ENCODE data around the gene DUSP7. TPM values are rescaled to one million over a fixed set of nuclear protein-coding genes. Genes with fewer than 3 reads are reported as not detected.
A peak's percentile ranks its signal among the peaks of the same experiment; 100 is the strongest.
"Not testable (repeated sequence)": the region's sequence is repeated elsewhere in the genome, so short reads cannot be mapped to it uniquely, and the experiment has no call there.

DUSP7 gene
- total and polyA plus RNA-seq, 2 experiments from 2014 or later, result 6.4 to 13.1 TPM

GRCh38 chr3:52036222-52036694 is 20.1 kb downstream of the DUSP7 start:
- H3K36me3 ChIP-seq (replicated peaks; ENCODE audit: insufficient read depth, low read depth), result no peaks in the 10 kb centered on the region
- no peak overlapping the region for H3K27ac ChIP-seq
- no peaks in the 10 kb centered on the region for H3K9me2 ChIP-seq (replicated peaks; ENCODE audit: insufficient read depth)
- H3K27me3 ChIP-seq, result no peaks in the 10 kb centered on the region
- H4K20me1 ChIP-seq (ENCODE audit: insufficient read depth, poor library complexity, severe bottlenecking), result no peaks in the 10 kb centered on the region
- H2AFZ ChIP-seq, result no peak overlapping the region
- H3K9me3 ChIP-seq (ENCODE audit: low read depth), result no peaks in the 10 kb centered on the region
- H3K4me3 ChIP-seq, result no peak overlapping the region
- TF ChIP-seq EZH2phosphoT487 (IDR thresholded peaks at IDR 0.05; ENCODE audit: low read depth, severe bottlenecking, unreplicated experiment) (no peak), EZH2 (IDR thresholded peaks at IDR 0.05; ENCODE audit: borderline replicate concordance) (no peak), CTCF (IDR thresholded peaks at IDR 0.05; ENCODE audit: poor library complexity) (no peak)
- H3K79me2 ChIP-seq, result no peaks in the 10 kb centered on the region
- 87% methylated on average over 5 of the region's 5 CpGs for WGBS (ENCODE audit: low lambda C conversion rate, missing lambda C conversion rate)
- peaks cover 8% of the 10 kb centered on the region for H3K4me1 ChIP-seq (ENCODE audit: insufficient read depth)
- no peak overlapping the region for H3K4me2 ChIP-seq
- no peak for DNase-seq (ENCODE audit: low spot score)

- TF ChIP-seq CTCF (IDR thresholded peaks at IDR 0.05; ENCODE audit: poor library complexity), result no peak
- TF ChIP-seq EZH2 (IDR thresholded peaks at IDR 0.05; ENCODE audit: borderline replicate concordance), result no peak
- no peak for TF ChIP-seq EZH2phosphoT487 (IDR thresholded peaks at IDR 0.05; ENCODE audit: low read depth, severe bottlenecking, unreplicated experiment)
- Histone ChIP-seq H3K79me2 (no peaks in the 10 kb centered on the region), H3K36me3 (replicated peaks; ENCODE audit: insufficient read depth, low read depth) (no peaks in the 10 kb centered on the region), H3K27me3 (no peaks in the 10 kb centered on the region), H3K4me3 (no peak overlapping the region), H2AFZ (no peak overlapping the region), H3K4me1 (ENCODE audit: insufficient read depth) (peaks cover 8% of the 10 kb centered on the region), H3K9me3 (ENCODE audit: low read depth) (no peaks in the 10 kb centered on the region), H3K4me2 (no peak overlapping the region), H4K20me1 (ENCODE audit: insufficient read depth, poor library complexity, severe bottlenecking) (no peaks in the 10 kb centered on the region), H3K27ac (peak overlapping the region; percentile 47), H3K9me2 (replicated peaks; ENCODE audit: insufficient read depth) (no peaks in the 10 kb centered on the region)
- no peak for DNase-seq (ENCODE audit: low spot score)
- 81% methylated on average over 3 of the region's 3 CpGs for WGBS (ENCODE audit: low lambda C conversion rate, missing lambda C conversion rate)
These were observed 21.7 kb downstream of the DUSP7 start for GRCh38 chr3:52034651-52035050.

GRCh38 chr3:52034212-52034611 is 22.2 kb downstream of the DUSP7 start:
- Histone ChIP-seq H2AFZ (no peak overlapping the region), H3K27me3 (no peaks in the 10 kb centered on the region), H3K4me2 (no peak overlapping the region), H4K20me1 (ENCODE audit: insufficient read depth, poor library complexity, severe bottlenecking) (no peaks in the 10 kb centered on the region), H3K79me2 (no peaks in the 10 kb centered on the region), H3K9me2 (replicated peaks; ENCODE audit: insufficient read depth) (no peaks in the 10 kb centered on the region), H3K9me3 (ENCODE audit: low read depth) (no peaks in the 10 kb centered on the region), H3K27ac (peak overlapping the region; percentile 47), H3K36me3 (replicated peaks; ENCODE audit: insufficient read depth, low read depth) (no peaks in the 10 kb centered on the region), H3K4me3 (no peak overlapping the region), H3K4me1 (ENCODE audit: insufficient read depth) (peaks cover 8% of the 10 kb centered on the region)
- TF ChIP-seq EZH2 (IDR thresholded peaks at IDR 0.05; ENCODE audit: borderline replicate concordance) (no peak), EZH2phosphoT487 (IDR thresholded peaks at IDR 0.05; ENCODE audit: low read depth, severe bottlenecking, unreplicated experiment) (no peak), CTCF (IDR thresholded peaks at IDR 0.05; ENCODE audit: poor library complexity) (no peak)
- 90% methylated on average over 5 of the region's 5 CpGs for WGBS (ENCODE audit: low lambda C conversion rate, missing lambda C conversion rate)
- no peak for DNase-seq (ENCODE audit: low spot score)

GRCh38 chr3:52033748-52034147 is 22.6 kb downstream of the DUSP7 start:
- H3K4me2 ChIP-seq; H3K27me3 ChIP-seq; H3K79me2 ChIP-seq; H3K4me1 ChIP-seq (ENCODE audit: insufficient read depth); H3K9me2 ChIP-seq (replicated peaks; ENCODE audit: insufficient read depth); H3K36me3 ChIP-seq (replicated peaks; ENCODE audit: insufficient read depth, low read depth); H3K9me3 ChIP-seq (ENCODE audit: low read depth); H4K20me1 ChIP-seq (ENCODE audit: insufficient read depth, poor library complexity, severe bottlenecking); H2AFZ ChIP-seq; DNase-seq (ENCODE audit: low spot score); H3K4me3 ChIP-seq: not testable (repeated sequence)
- WGBS (ENCODE audit: low lambda C conversion rate, missing lambda C conversion rate), result 68% methylated on average over 6 of the region's 6 CpGs
- H3K27ac ChIP-seq, result peak overlapping the region; percentile 47

All from hepatocyte (in vitro differentiated cells).